GM21515 (cell line): ENCODE measurements around the gene WDR37.

ENCODE experiments used
- ATAC-seq: cut with Tn5 transposase; IDR thresholded peaks from one replicate; pipeline ENCODE4 v1.9.1; 2021; ENCODE audit not compliant: unreplicated experiment

The WDR37 gene

GRCh38 chr10:1162481-1163203, 106.5 kb downstream of the WDR37 start:
- no peak for ATAC-seq

- no peak for ATAC-seq
Measured at GRCh38 chr10:1163204-1163660, 107.0 kb downstream of the WDR37 start.

- ATAC-seq: no peak
Measured at GRCh38 chr10:1163831-1164230, 107.6 kb downstream of the WDR37 start.

GRCh38 chr10:1166101-1166827, 110.1 kb downstream of the WDR37 start:
- ATAC-seq: no peak

- ATAC-seq: no peak
Measured at GRCh38 chr10:1166828-1167275, 110.7 kb downstream of the WDR37 start.

- no peak for ATAC-seq
Measured at GRCh38 chr10:1168763-1169162, 112.6 kb downstream of the WDR37 start.

GRCh38 chr10:1169186-1169885, 113.2 kb downstream of the WDR37 start:
- ATAC-seq: no peak

GRCh38 chr10:1169981-1170866, 114.0 kb downstream of the WDR37 start:
- ATAC-seq: no peak

- ATAC-seq: no peak
Measured at GRCh38 chr10:1170867-1171180, 114.6 kb downstream of the WDR37 start.

- no peak for ATAC-seq
Measured at GRCh38 chr10:1171182-1171581, 115.0 kb downstream of the WDR37 start.

GRCh38 chr10:1171586-1171985, 115.4 kb downstream of the WDR37 start:
- ATAC-seq: no peak

GRCh38 chr10:1172256-1172984, 116.2 kb downstream of the WDR37 start:
- ATAC-seq: no peak

- no peak for ATAC-seq
Measured at GRCh38 chr10:1173091-1173490, 116.9 kb downstream of the WDR37 start.

GRCh38 chr10:1174022-1174421, 117.8 kb downstream of the WDR37 start:
- ATAC-seq: no peak

- ATAC-seq: no peak
Measured at GRCh38 chr10:1175956-1176565, 119.9 kb downstream of the WDR37 start.

GRCh38 chr10:1177936-1178335, 121.8 kb downstream of the WDR37 start:
- ATAC-seq: no peak

- ATAC-seq: no peak
Measured at GRCh38 chr10:1178506-1178905, 122.3 kb downstream of the WDR37 start.

- no peak for ATAC-seq
Measured at GRCh38 chr10:1179346-1180070, 123.3 kb downstream of the WDR37 start.

GRCh38 chr10:1180071-1180730, 124.0 kb downstream of the WDR37 start:
- no peak for ATAC-seq
